Right kidney (tissue), 1 donor: ENCODE measurements around the gene STAMBPL1.
"Not testable (repeated sequence)": the region's sequence is repeated elsewhere in the genome, so short reads cannot be mapped to it uniquely, and the experiment has no call there.

Experiments used
- DNase-seq: peaks from one replicate; pipeline ENCODE4 v3.0.0-alpha.2; 2016

The STAMBPL1 gene

GRCh38 chr10:88857831-88858230 lies 22.2 kb upstream of the STAMBPL1 start:
- DNase-seq, result no peak

GRCh38 chr10:88858491-88858890 lies 21.6 kb upstream of the STAMBPL1 start:
- DNase-seq, result no peak

DNA sequence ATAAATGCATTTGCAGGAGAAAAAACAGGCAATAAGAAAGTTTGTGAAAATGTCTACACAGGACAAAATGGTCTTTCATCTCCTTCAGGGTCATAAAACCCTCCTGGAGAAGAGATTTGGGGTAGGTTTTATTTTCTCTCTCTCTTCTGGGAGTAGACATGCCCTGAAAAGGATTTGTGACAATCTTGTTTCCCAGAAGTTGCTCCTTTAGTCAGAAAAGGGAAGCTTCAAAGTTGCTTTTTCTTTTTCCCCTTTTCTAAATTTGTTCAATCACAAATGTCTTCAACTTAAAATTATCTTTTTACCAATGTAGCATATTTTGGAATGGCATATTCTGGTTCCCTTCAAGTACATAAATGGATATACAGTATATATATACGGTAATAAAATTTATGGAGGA lies 19.0 kb upstream of the STAMBPL1 start:
- no peak for DNase-seq

DNA sequence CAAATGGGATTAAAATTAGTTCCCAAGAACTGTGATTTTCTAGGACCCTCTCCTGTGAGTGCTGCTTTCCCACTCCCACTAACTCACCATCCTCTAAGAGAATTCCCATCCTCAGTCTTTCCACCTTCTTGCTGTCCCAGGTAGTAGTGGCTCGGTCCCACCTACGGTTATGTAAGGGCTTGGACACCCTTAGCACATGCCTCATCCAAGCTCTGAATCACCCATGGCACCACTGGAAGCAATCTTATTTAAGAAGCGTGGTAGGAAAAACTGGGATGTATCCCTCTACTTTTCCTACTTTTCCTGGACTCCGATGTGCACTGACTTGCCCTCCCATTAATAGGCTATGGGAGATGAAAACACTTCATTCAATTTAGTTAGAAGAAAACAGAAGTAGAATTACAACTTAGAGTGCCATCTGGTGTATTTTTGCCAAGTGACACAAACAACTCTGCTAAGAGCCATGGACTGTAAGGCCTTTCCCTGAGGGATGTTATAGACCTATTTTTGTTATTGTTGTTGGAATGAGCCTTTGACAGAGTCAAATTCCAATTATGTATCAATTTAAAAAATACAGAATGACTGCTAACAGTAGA lies 14.7 kb upstream of the STAMBPL1 start:
- no peak for DNase-seq

DNA sequence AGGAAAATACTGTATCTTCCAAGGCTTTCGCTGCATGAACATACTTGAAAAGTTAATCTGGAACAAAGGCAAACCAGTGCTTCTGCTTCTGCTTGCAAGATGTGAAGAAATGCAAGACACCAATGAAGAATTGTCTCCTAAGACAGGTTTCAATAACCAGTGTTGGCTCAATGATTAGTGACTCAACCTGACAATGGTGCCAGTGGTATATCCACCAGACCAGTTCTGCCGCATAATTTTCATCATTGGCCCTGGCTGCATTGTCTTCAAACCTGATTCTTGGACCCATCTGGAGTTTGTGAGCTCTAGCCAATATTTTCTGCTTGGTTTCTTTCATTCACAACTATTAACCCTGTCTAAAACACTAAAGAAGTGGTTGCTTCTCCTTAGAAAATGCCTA lies 13.6 kb upstream of the STAMBPL1 start:
- DNase-seq, result no peak

DNA sequence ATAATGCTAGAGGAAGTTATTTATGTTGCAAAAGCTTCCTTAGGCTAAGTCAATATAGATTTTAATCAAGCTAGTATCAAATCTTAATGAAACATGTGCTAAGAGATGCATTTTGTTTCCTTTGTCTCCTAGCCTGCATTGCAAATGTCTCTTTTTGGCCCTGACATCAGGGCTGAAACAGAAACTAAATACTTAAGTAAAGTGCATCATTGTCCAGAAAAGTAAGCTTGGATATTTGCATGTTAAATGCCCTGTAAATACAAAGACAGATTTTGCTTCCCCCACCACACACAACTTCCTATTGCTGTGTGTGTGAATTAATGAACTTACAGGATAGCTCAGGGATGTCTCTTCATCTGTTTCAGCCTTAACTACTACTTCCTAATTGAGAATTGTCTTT lies 10.0 kb upstream of the STAMBPL1 start:
- DNase-seq, result no peak

DNA sequence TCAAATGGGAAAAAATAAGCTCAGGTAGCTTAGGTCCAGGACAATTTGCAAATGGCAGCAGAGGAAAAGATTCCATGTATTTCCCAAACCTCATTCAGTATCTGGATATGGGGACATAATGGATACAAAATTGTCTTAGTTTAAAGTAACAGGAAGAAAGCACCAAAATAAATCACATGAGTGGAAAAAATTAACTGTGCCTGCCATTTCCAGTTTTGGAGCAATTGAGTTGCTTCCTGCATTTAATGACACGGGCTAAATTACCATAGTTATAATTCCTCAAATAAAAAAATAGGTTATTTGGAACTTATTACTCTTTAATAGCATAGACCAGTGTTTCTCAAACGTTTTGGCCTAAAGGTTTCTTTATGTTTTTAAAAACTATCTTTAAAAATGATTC lies 6.3 kb upstream of the STAMBPL1 start:
- no peak for DNase-seq

GRCh38 chr10:88874281-88874680 lies 5.8 kb upstream of the STAMBPL1 start:
- DNase-seq, result no peak

- no peak for DNase-seq
Observed at GRCh38 chr10:88875081-88875480, 5.0 kb upstream of the STAMBPL1 start.

GRCh38 chr10:88877298-88877697 lies 2.7 kb upstream of the STAMBPL1 start:
- DNase-seq, result no peak

DNA sequence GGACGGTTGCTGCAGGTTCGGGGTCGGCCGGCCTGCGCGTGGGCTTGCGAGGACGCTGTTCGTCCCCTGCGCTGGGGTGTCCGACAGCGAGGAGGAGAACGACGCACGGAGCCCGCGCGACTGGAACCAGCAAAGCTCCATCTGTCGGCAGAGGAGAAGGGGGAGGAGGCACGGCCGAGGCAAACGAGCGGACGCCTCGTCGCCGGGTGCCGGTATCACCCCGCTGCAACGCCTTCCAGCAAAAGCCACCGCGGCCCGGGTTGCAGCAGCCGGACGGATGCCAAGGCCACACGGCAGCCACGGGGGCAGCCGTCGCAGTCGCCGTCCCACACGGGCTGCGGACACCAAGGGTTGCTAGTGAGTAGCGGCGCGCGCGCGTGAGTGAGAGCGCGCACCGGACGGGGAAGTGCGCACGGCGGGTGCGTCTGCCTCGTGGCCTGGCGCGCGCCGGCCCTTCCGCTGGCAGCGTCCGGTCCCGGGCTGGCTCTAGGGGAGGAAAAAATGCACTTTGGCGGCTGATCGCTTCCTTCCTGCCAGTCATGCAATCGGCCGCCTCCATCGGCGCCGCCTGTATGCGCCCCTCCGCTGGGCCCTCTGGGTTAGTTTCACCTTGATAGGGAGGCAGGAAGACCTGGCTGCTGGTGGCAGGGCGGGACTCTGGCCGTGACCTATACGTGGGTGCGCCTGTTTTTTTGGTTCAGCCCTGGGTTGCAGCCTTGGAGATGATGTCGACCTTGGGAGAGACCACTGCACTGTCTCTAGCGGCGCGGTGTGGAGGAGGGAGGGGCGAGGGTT lies 434 bp downstream of the STAMBPL1 start:
- peak; percentile 96 for DNase-seq

- no peak for DNase-seq
Observed at GRCh38 chr10:88881320-88881719, 1.3 kb downstream of the STAMBPL1 start.

GRCh38 chr10:88881922-88882645 lies 2.0 kb downstream of the STAMBPL1 start:
- no peak for DNase-seq

DNA sequence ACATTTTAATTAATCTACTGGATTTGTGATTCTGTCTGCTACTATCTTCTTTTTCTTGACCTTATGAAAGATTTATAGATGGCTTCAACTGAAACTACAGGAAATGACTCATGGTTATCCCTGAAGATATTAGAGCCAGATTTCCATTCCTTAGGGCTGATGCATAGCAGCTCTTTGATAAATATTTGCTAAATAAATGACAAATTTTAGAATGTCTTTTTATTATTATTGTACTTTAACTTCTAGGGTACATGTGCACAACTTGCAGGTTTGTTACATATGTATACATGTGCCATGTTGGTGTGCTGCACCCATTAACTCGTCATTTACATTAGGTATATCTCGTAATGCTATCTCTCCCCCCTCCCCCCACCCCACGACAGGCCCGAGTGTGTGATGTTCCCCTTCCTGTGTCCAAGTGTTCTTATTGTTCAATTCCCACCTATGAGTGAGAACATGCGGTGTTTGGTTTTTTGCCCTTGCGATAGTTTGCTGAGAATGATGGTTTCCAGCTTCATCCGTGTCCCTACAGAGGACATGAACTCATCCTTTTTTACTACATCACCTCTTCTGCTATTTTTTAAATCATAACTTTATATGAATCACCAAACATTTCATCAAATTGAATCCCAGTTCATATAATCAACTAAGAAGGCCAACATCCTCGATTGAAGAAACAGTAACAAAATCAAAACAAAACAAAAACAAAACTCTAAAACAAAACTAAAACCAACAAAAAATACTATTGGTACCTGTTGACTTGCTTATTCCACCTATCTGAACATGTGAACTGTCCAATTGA lies 2.8 kb downstream of the STAMBPL1 start:
- not testable (repeated sequence) for DNase-seq

DNA sequence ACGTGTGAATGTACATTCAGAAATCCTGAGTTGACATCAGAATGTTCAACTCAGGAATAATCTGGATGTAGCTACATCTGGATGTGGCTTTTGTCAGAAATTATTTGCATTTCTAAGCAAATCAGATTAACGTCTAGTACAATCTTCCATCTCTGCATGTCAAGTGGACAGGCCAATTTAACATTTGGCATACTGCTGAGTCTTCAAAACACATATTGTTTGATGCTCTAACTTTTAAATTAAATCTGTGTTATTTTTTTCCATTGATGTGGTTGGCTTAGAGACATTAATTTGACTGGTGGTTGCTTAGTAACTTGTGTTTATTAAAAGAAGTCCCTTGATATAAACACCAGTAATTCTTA lies 3.4 kb downstream of the STAMBPL1 start:
- no peak for DNase-seq

GRCh38 chr10:88886557-88886956 lies 6.5 kb downstream of the STAMBPL1 start:
- DNase-seq, result no peak

- no peak for DNase-seq
Observed at GRCh38 chr10:88888810-88889445, 8.9 kb downstream of the STAMBPL1 start.

GRCh38 chr10:88889559-88890337 lies 9.7 kb downstream of the STAMBPL1 start:
- no peak for DNase-seq

DNA sequence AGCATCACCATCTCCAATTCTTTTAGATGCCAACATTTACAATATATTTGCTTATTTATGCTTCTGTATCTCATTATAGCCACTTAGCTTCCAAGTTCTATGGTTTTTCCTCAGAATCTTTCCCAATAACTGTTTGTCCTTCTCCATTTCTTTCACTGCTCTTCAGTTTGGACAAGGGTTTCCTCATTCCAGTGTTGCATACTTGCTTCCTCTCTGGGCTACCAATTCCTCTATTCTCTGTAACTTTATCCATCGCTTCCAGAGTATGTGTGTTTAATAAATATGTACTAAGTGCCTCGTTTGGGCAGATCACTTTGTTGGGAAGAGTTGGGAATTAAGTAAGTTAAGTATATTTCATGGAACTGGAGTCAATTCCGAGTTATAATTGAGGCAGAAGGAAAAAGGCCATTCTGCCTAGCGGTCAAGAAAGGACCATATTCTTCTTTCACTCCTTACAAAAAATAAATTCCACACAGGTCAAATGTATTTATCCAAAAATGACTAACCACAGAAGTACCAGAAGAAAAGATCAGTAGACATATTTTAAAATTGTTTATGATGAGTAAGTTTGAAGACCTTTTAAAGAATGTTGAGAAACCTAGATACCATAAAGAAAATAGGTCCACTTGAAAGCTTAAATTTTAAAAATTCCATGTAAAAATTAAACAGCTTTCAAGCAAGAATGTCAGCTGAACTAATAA lies 10.8 kb downstream of the STAMBPL1 start:
- DNase-seq, result no peak

DNA sequence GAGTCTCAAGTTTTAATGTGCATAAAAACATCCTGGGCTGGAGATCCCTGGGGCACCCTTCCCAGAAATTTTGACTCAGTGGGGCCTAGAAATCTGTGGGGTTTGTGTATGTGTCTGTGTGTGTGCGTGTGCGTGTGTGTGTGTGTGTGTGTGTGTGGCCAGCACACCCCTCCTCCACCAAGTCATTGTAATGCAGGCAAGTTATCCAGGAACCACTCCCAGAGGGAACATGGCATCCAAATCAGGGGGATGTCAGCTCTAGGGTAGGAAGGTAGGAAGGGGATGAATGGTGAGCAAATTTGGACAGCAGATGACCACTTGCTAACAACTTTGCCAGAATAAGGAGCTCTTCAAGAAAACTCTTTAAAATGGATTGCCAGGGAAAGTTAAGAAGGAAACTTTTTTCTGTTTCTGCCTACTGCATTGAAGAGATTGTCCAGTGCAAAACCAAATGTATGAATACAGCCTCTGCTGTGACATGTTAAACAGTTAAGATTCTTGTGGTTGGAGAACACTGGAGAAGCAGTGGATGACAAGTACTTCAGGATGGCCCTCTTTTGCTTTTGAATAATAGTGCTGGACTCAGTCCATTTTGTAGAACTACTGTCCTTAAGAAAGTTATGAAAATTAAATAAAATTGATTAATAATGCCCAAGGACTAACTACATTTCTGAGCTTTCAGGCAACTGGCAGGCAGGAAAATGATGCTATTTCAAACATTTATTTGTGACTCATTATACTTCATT lies 12.3 kb downstream of the STAMBPL1 start:
- DNase-seq, result no peak
